Right lobe of liver (tissue), 4 donors: ENCODE results near the gene RLF.

Experiments used
- CTCF ChIP-seq, 4 donors: fragments of 200-600 bp in 3 of 4; fragments of 450-650 bp in 1 of 4; IDR thresholded peaks; one replicate each; pipeline versions ENCODE4 v1.5.1 to v1.8.0; 2016 to 2022; ENCODE audit warnings: antibody characterized with exemption in 4 of 4, mild to moderate bottlenecking in 2 of 4
- POLR2A ChIP-seq: fragments of 450-650 bp; IDR thresholded peaks from one replicate; pipeline ENCODE4 v1.6.1; 2017; ENCODE audit warnings: antibody characterized with exemption, mild to moderate bottlenecking
- donor health status: DM: no; HTN: no; CAD: no.
- donor health status: DM: no; HTN: no; CAD: no.
- donor health status: DM: no; HTN: yes; CAD: no.

GRCh38 chr1:40133839-40134238, 27.3 kb upstream of the RLF start:
- TF ChIP-seq POLR2A (no peak), CTCF (IDR thresholded peaks at IDR 0.05) (no peak)
